HEK293 (cell line): ENCODE data around the gene SH3PXD2B.
"Not testable (repeated sequence)": the region's sequence is repeated elsewhere in the genome, so short reads cannot be mapped to it uniquely, and the experiment has no call there.

Experiments used
- CTCF ChIA-PET: fragments of 350-600 bp; formaldehyde crosslinking; extraction: SDS; loops from one replicate; lab custom pipeline; 2021; ENCODE audit warnings: antibody characterized with exemption; lab: Yijun Ruan, JAX
- POLR2A ChIA-PET: fragments of 300-600 bp; formaldehyde crosslinking; extraction: SDS; loops from one replicate; lab custom pipeline; 2020; ENCODE audit warnings: antibody characterized with exemption, inconsistent platforms; lab: Yijun Ruan, JAX
- H3K27ac ChIP-seq: fragments of 200-500 bp; sonication (Bioruptor generic); 2 replicates; pipeline ENCODE4 v1.5.1; 2014; ENCODE audit warnings: low read depth, low read length, control low read depth, inconsistent platforms; ENCODE audit errors: extremely low read depth
- H3K36me3 ChIP-seq, 2 experiments: fragments of 200-500 bp in 1 of 2; sonication (Bioruptor generic) in 1 of 2; 1 replicate in 1 of 2; 2 replicates in 1 of 2; pipeline ENCODE4 v1.5.1; 2014 to 2017; ENCODE audit warnings: inconsistent platforms in 2 of 2, low read length in 2 of 2; ENCODE audit not compliant: control insufficient read depth in 2 of 2, insufficient read depth in 1 of 2
- H3K4me1 ChIP-seq: fragments of 200-500 bp; sonication (Bioruptor generic); 2 replicates; pipeline ENCODE4 v1.5.1; 2014; ENCODE audit warnings: mild to moderate bottlenecking, low read length, inconsistent platforms; ENCODE audit not compliant: control insufficient read depth, insufficient read depth
- H3K4me3 ChIP-seq: 2 replicates; pipeline ENCODE4 v1.5.1; 2011; ENCODE audit warnings: low read depth, mild to moderate bottlenecking, control low read depth, low read length, moderate library complexity
- H3K9me3 ChIP-seq: fragments of 200-500 bp; sonication (Bioruptor generic); 2 replicates; pipeline ENCODE4 v1.5.1; 2014; ENCODE audit warnings: low read depth, low read length, inconsistent platforms; ENCODE audit not compliant: control insufficient read depth, insufficient read depth
- ATF2 ChIP-seq: fragments of 450-650 bp; formaldehyde crosslinking; IDR thresholded peaks from 2 replicates; pipeline ENCODE4 v1.5.1; 2016; ENCODE audit warnings: missing biosample characterization, missing genetic modification characterization, low read depth
- EGR2 ChIP-seq: fragments of 450-650 bp; formaldehyde crosslinking; IDR thresholded peaks from 2 replicates; pipeline ENCODE4 v1.5.1; 2016; ENCODE audit warnings: low read depth, missing biosample characterization, missing genetic modification characterization
- GFI1B ChIP-seq: fragments of 450-650 bp; formaldehyde crosslinking; IDR thresholded peaks from 2 replicates; pipeline ENCODE4 v1.5.1; 2016; ENCODE audit warnings: missing biosample characterization, missing genetic modification characterization
- GLI2 ChIP-seq: fragments of 450-650 bp; formaldehyde crosslinking; IDR thresholded peaks from 2 replicates; pipeline ENCODE4; 2017; ENCODE audit warnings: missing biosample characterization, missing genetic modification characterization, low read depth, borderline replicate concordance
- OVOL3 ChIP-seq: fragments of 450-650 bp; formaldehyde crosslinking; IDR thresholded peaks from 2 replicates; pipeline ENCODE4 v1.5.1; 2016; ENCODE audit warnings: missing biosample characterization, missing genetic modification characterization
- TCF7L2 ChIP-seq: IDR thresholded peaks from 2 replicates; pipeline ENCODE4 v1.6.1; 2011; ENCODE audit warnings: low read depth, mild to moderate bottlenecking, inconsistent platforms, low read length, moderate library complexity, borderline replicate concordance
- ZEB2 ChIP-seq: fragments of 450-650 bp; formaldehyde crosslinking; IDR thresholded peaks from 2 replicates; pipeline ENCODE4 v1.5.1; 2016; ENCODE audit warnings: missing biosample characterization, missing genetic modification characterization
- ZNF112 ChIP-seq: fragments of 450-650 bp; formaldehyde crosslinking; IDR thresholded peaks from 2 replicates; pipeline ENCODE4 v1.5.0; 2017; ENCODE audit warnings: missing biosample characterization, missing genetic modification characterization
- ZNF114 ChIP-seq: fragments of 450-650 bp; formaldehyde crosslinking; IDR thresholded peaks from 2 replicates; pipeline ENCODE4 v1.5.0; 2017; ENCODE audit warnings: missing biosample characterization, missing genetic modification characterization
- ZNF214 ChIP-seq: fragments of 450-650 bp; formaldehyde crosslinking; IDR thresholded peaks from 2 replicates; pipeline ENCODE4 v1.5.1; 2017; ENCODE audit warnings: missing biosample characterization, mild to moderate bottlenecking, missing genetic modification characterization, borderline replicate concordance
- ZNF292 ChIP-seq: fragments of 450-650 bp; formaldehyde crosslinking; IDR thresholded peaks from 2 replicates; pipeline ENCODE4 v1.5.1; 2016; ENCODE audit warnings: low read depth, missing biosample characterization, missing genetic modification characterization, borderline replicate concordance
- ZNF530 ChIP-seq: fragments of 450-650 bp; formaldehyde crosslinking; IDR thresholded peaks from 2 replicates; pipeline ENCODE4 v1.5.1; 2016; ENCODE audit warnings: low read depth, missing biosample characterization, missing genetic modification characterization
- ZNF548 ChIP-seq: fragments of 450-650 bp; formaldehyde crosslinking; IDR thresholded peaks from 2 replicates; pipeline ENCODE4 v1.5.1; 2016; ENCODE audit warnings: missing biosample characterization, missing genetic modification characterization
- ZNF629 ChIP-seq: fragments of 450-650 bp; formaldehyde crosslinking; IDR thresholded peaks from 2 replicates; pipeline ENCODE4 v1.5.1; 2017; ENCODE audit warnings: missing biosample characterization, missing genetic modification characterization
- ZNF654 ChIP-seq: fragments of 450-650 bp; formaldehyde crosslinking; IDR thresholded peaks from 2 replicates; pipeline ENCODE4 v1.5.1; 2016; ENCODE audit warnings: low read depth, missing biosample characterization, missing genetic modification characterization
- ZNF791 ChIP-seq: fragments of 450-650 bp; formaldehyde crosslinking; IDR thresholded peaks from 2 replicates; pipeline ENCODE4 v1.5.1; 2016; ENCODE audit warnings: missing biosample characterization, missing genetic modification characterization
- ZSCAN30 ChIP-seq: fragments of 450-650 bp; IDR thresholded peaks from 2 replicates; pipeline ENCODE4 v1.5.1; 2018; ENCODE audit warnings: missing biosample characterization, mild to moderate bottlenecking, missing genetic modification characterization, moderate library complexity
- TF ChIP-seq, protein P1 (sequence below): fragments of 450-650 bp; formaldehyde crosslinking; IDR thresholded peaks from 2 replicates; pipeline ENCODE4 v1.5.1; 2016; ENCODE audit warnings: missing biosample characterization, missing genetic modification characterization, borderline replicate concordance

Gene SH3PXD2B

GRCh38 chr5:172399826-172400225 lies 54.5 kb downstream of the SH3PXD2B start (continued):
- TF ChIP-seq ATF2 (tag by site-specific recombination) (no peak), ZEB2 (tag by site-specific recombination) (no peak), ZNF114 (no peak), OVOL3 (tag by site-specific recombination) (no peak), ZNF791 (tag by site-specific recombination) (no peak), ZNF112 (tag by site-specific recombination) (no peak)

GRCh38 chr5:172399336-172399735 lies 55.0 kb downstream of the SH3PXD2B start:
- H3K36me3 ChIP-seq, result peaks cover 0 to 6% of the 10 kb centered on the region in 2 experiments; a peak in 1 of 3 replicates
- TF ChIP-seq TCF7L2 (no peak), GLI2 (tag by site-specific recombination) (no peak), ZNF629 (tag by site-specific recombination) (no peak), ZNF530 (no peak), GFI1B (tag by site-specific recombination) (no peak), ZNF292 (tag by site-specific recombination) (no peak), ZNF654 (tag by site-specific recombination) (no peak), EGR2 (tag by site-specific recombination) (no peak), ZSCAN30 (tag by site-specific recombination) (no peak), ZNF214 (no peak), ZNF548 (tag by site-specific recombination) (no peak)
- TF ChIP-seq, protein P1, sequence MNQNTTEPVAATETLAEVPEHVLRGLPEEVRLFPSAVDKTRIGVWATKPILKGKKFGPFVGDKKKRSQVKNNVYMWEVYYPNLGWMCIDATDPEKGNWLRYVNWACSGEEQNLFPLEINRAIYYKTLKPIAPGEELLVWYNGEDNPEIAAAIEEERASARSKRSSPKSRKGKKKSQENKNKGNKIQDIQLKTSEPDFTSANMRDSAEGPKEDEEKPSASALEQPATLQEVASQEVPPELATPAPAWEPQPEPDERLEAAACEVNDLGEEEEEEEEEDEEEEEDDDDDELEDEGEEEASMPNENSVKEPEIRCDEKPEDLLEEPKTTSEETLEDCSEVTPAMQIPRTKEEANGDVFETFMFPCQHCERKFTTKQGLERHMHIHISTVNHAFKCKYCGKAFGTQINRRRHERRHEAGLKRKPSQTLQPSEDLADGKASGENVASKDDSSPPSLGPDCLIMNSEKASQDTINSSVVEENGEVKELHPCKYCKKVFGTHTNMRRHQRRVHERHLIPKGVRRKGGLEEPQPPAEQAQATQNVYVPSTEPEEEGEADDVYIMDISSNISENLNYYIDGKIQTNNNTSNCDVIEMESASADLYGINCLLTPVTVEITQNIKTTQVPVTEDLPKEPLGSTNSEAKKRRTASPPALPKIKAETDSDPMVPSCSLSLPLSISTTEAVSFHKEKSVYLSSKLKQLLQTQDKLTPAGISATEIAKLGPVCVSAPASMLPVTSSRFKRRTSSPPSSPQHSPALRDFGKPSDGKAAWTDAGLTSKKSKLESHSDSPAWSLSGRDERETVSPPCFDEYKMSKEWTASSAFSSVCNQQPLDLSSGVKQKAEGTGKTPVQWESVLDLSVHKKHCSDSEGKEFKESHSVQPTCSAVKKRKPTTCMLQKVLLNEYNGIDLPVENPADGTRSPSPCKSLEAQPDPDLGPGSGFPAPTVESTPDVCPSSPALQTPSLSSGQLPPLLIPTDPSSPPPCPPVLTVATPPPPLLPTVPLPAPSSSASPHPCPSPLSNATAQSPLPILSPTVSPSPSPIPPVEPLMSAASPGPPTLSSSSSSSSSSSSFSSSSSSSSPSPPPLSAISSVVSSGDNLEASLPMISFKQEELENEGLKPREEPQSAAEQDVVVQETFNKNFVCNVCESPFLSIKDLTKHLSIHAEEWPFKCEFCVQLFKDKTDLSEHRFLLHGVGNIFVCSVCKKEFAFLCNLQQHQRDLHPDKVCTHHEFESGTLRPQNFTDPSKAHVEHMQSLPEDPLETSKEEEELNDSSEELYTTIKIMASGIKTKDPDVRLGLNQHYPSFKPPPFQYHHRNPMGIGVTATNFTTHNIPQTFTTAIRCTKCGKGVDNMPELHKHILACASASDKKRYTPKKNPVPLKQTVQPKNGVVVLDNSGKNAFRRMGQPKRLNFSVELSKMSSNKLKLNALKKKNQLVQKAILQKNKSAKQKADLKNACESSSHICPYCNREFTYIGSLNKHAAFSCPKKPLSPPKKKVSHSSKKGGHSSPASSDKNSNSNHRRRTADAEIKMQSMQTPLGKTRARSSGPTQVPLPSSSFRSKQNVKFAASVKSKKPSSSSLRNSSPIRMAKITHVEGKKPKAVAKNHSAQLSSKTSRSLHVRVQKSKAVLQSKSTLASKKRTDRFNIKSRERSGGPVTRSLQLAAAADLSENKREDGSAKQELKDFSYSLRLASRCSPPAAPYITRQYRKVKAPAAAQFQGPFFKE (tag by site-specific recombination), result no peak
- H3K4me3 ChIP-seq, result no peak overlapping the region
- POLR2A ChIA-PET, result no interaction called here
- CTCF ChIA-PET, result no interaction called here
- no peaks in the 10 kb centered on the region for H3K9me3 ChIP-seq
- no peak overlapping the region for H3K27ac ChIP-seq
- H3K4me1 ChIP-seq, result peaks cover 21% of the 10 kb centered on the region

DNA sequence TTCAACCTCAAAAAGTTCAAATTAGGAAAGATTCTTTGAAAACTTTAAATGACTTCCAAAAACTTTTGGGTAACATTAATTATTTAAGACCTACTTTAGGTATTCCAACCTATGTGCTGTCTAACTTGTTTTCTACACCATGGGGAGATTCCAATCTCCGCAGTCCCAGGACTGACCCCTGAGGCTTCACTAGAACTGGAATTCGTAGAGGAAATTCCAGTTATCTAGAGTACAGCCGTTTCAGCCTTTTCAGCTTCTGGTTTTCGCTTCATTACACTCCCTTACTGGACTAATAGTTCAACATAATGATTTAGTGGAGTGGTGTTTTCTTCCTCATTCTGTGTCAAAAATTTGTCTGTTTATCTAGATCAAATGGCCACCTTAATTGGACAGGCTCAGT lies 55.7 kb downstream of the SH3PXD2B start:
- H3K27ac ChIP-seq, H3K36me3 ChIP-seq, POLR2A ChIA-PET, H3K9me3 ChIP-seq, H3K4me3 ChIP-seq, CTCF ChIA-PET: not testable (repeated sequence)
- H3K4me1 ChIP-seq, result peaks cover 19% of the 10 kb centered on the region
